SK-N-MC (cell line): Measurements from ENCODE around the gene TMEM88.

Experiments
- EZH2 ChIP-seq: fragments of 200-600 bp; sonication (generic); IDR thresholded peaks from one replicate; pipeline ENCODE4 v1.6.1; 2017; ENCODE audit warnings: antibody characterized with exemption
- FOXP2 ChIP-seq: optimal IDR thresholded peaks from 2 replicates; pipeline ENCODE3; 2011; ENCODE audit warnings: mild to moderate bottlenecking, moderate library complexity; ENCODE audit not compliant: insufficient read depth; ENCODE audit errors: extremely low read length, control extremely low read depth
- POLR2AphosphoS5 ChIP-seq: IDR thresholded peaks from 2 replicates; pipeline ENCODE4 v1.6.1; 2012; ENCODE audit warnings: mild to moderate bottlenecking, low read depth, low read length, borderline replicate concordance

GRCh38 chr17:7811251-7811650, 43.6 kb upstream of the TMEM88 start:
- no peak for TF ChIP-seq EZH2
- TF ChIP-seq POLR2AphosphoS5, result no peak
- TF ChIP-seq FOXP2, result no peak
